ENCODE data around the gene C9orf152.
A peak's percentile ranks its signal among the peaks of the same experiment; 100 is the strongest.

The C9orf152 gene

DNA sequence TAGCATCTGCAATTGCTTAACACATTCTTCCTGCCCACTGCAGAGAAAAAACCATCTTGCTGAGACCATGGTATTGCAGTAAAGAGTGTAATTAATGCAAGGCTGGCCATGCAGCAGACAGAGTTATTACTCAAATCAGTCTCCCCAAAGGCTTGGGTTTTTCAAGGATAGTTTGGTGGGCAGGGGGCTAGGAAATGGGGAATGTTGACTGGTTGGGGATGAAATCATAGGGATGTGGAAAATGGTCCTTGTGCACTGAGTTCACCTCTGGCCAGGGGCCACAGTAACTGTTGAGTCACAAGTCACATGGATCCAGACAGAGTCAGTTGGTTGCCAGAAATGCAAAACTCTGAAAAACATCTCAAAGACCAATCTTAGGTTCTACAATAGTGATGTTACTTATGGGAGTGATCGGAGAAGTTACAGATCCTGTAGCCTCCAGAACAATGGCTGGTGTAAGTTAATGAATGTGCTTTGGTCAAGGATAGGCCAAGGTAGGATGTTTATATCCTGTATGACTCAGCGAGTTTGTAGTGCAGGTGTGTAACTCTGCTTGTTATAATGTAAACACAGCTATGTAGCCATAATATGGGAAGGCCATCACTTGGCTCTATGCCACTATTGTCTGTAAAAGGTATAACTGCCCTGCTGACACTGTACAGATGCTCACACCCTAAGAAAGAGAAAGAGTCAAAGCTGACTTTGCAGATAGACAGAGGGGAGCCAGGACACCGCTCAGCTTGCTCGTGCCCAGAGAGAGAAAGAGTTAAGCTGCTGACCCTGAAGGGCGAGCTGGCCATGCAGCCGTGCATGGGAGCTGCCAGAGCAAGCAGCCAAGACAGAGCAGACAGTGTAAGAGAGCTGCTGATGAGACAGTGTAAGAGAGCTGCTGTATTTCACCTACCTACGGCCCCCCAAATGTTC, 27.2 kb downstream of the C9orf152 start:
- DNase-seq (ENCODE audit: low read depth) = peak; percentile 55

DNA sequence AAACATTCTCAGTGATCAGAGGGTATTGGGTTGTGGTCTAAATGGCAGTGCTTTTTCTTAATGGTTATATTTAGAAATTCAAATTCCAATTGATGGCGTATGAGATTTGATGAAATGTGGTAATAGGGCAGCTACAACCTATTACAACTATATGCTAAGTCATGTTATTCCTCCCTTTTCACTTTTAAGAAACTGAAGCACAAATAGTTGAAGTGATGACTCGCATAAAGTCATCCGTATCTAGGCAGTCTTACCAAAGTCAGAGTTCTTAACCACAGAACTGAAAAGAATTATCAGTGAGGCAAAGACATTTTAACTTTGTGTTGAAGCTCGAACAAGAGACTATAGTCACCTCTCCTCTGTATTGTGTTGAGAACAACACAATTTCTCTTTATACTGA, 28.2 kb downstream of the C9orf152 start:
- peak; percentile 60 for DNase-seq (ENCODE audit: low read depth)

DNA sequence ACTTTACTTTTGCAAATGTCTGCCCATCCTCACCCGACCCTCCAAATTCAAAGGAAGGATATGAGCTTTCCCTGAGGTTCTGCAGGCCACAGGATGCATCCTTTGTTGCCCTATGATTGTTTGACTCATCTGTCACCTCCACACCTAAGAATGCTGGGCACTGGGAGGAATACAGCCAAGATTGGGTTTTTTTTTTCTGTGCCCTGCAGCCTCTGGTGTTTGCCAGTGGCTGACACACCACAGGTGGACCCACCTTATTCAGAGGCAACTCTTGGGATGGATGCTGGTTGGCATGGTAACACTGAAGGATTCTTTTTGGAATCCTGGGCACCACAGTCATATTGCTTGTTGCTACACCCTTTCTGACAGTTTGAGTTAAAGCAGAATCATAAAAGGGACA, 29.7 kb downstream of the C9orf152 start:
- DNase-seq (ENCODE audit: low read depth) = no peak

DNA sequence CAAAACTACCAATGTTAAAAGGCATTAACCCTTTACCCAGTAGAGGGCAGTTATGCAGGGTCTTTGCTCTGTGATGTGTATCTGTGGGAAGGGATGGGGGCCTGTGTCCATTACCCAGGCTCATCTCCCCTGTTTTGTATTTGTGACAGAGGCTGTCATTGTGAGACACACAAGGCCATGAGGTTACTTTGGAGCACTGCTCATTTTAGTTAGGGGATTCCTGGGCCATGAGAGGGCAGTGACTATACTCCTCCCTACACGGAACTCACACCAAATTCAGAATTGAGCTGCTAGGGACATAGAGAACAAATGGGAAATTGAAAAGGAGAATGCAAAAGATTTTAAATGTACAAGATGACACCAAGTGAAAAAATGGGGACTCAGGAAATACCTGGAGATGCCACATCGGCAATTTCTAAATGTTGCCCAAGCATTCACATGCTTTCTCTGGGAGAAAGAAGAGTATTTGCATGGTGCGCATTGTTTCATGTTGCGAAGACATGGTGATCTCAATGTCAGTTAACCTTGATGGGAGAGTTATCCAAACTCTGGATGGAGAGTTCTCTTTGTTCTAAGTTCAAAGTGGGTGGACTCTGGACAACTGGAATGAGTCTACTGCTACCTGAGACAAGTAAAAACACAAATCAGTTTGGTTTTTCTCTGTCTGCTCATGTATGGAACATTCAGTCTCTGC, 32.5 kb downstream of the C9orf152 start:
- peak; percentile 45 for DNase-seq (ENCODE audit: low read depth)

DNA sequence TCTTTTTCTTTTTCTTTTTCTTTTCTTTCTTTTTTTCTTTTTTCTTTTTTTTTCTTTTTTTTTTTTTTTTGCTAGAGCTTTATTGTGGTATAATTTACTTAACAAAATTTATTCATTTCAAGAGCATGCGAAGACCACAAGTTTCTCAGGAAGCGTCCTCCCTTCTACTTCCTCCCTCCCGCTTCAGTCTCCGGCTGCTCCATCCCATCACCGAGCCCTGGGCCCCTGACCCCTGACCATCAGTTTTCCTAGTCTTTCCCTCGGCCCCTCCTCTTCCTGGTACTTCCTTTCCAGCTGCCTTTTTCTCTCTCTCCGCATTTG, 34.7 kb downstream of the C9orf152 start:
- DNase-seq (ENCODE audit: low read depth) = no peak

DNA sequence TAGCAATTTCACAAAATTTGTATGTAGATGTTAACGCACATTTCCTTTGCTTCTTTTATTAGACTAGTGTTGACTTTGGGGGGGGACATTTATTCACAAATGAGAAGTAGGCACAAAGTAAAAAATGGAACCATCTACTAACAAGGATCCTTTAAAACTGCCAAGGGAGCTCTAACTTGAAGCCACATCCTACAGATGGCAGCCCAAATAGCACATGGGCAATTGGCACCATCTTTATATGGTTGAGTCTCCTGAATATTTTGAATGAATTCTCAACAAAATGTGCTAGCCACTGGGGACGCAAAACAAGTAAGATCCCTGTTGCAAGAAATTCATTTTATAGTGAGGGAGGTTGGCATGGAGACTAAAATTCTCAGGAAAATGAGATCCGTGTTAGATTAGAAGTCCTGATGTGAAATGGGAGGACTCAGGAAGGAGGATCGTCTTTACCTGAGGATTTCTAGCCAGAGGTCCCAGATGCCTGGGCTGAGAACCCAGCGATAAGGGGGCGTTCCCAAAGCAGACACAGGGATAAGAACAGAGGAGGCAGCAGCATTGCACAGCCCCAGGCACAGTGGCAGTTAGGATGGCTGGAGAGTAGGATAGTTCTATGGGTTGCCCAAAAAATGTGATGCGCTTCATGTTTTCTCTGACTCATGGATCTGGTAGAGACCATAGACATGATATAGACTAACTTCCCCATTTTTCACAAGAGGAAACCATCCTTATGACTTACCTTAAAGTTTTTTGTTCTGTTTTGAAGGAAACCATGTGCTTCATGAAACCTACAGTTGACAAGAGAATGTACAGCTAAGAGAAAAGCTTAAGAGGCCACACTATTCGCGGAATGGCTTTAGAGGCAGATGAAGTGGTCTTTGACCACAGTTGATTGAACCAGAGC, 37.4 kb downstream of the C9orf152 start:
- DNase-seq (ENCODE audit: low read depth) = no peak

DNA sequence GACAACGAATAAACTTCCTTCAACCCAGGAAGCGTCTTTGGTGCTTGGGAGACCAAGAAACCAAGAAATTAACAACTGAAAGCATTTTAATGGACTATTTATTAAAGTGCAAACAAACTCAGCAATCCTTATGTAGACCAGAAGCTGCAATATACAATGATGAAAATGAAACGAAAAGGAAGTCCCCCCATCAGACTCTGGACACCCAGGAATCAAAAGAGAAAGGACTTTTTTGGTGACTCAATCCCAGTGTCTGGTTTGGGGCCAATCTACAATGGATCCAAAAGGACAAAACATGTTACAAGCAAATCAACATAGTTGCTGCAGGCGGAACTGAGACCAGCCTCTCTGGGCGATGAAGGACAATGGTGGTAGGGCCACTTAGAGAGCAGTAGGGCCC, 39.5 kb downstream of the C9orf152 start:
- no peak for DNase-seq (ENCODE audit: low read depth)

DNA sequence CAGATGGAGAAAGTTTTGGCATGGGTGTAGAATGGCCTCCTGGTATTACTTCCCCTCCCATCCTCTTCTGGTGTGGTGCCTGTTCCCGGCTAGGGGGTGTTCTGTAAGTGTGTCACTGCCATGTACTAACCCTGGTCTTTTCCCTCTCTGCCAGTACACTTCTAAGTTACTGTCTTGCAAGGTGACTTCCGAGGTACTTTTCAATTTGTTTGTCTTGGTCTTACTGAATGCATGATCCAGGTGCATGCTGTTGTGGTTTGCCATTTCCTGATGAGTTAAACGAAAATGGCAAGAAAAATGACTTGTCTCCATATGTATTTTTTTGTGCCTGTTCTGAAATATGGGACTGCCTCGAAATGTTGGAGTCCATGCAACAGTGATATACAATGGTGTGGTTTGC, 46.0 kb downstream of the C9orf152 start:
- DNase-seq (ENCODE audit: low read depth) = no peak

DNA sequence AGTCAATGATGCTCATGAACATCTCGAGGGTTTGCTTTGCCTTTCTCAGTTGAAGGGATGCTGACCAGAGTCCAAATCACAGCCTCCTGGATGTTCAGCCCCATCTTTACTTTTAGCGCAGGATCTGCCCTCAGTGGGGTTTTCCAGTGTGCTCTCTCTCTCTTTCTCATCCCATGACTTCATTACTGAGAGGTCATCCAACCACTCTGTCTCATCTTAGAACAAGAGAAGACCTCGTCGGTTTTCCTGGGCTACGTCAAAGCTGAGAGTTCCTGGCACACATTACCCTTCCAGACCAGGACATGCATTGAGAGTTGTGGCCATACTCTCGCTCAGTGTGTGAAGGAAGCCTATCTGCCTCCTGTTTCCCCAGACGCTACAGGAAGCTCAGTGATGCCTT, 47.3 kb downstream of the C9orf152 start:
- no peak for DNase-seq (ENCODE audit: low read depth)

DNA sequence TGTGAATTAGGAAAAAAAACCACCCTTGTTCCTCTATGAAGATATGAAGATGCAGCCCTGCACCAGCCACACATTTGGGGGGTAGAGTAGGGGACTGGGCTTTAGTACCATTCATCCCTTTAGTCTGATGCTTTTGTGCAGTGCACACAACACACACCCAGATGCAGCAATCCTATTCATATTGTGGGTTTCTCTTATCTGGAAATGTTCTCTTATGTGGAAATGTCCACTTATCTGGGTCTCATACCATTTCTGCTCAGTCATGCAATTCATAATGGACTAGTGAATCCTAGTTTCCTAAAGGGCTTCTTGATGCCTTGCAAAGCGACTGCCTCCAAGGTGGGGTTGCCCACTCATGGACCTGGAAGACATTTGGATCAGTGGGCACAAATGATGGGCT, 47.8 kb downstream of the C9orf152 start:
- DNase-seq (ENCODE audit: low read depth) = no peak

DNA sequence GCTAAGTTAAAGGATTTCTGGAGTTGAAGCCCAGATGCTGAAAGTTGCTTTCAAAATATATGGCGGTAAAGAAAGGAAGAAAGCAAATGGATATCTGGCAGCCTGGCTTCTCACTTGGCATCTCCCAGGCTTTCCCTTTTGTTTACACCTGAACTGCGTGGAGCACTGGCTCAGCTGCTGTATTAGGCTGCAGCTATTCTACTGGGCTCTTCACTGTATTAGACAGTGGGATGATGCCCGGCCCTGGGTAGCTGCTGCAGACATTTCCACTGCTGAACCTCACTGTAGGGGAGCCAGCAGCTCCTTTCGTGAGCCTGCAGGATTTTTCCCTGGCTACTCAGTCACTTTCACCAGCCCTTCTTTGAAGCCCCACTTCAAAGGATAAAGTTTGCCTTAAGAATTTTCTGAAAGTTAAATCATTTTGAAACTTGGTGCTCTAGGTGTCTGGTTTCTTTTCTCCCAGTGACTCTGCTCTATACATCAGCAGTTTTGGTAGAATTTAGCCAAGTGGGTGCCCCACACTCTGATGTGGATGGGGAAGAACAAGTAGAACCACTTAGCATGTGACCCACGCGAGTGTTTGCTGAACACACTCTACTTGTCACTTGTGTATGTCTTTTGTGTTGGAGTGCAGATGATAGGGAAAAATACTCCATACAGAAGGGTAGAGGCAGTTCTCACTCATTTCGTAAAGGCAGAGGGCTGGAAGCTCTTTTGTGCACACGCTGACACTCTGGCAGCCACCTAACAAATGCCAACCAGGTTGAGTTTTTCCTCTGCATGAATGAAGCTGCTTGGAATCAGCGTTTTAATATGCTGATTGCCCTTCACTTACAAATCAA, 49.9 kb downstream of the C9orf152 start:
- no peak for DNase-seq (ENCODE audit: low read depth)

DNA sequence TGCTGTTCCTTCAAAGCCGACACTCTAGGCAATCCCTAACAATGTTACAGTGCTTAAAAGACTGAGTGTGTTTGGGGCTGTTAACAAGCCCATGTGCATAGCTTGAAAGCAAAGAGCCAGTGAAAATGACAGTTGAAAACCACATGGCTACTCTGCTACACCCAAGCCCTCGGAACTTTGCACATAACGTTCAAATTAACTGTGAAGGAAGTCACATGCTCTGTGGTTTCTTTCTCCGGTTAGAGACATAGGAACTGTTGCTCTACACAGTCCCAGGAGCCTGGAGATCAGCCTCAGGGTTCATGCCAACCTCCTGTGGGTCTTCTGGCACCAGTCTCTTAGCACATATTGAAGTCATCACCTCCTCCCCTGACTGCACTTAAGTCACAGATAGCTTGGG, 51.1 kb downstream of the C9orf152 start:
- peak; percentile 45 for DNase-seq (ENCODE audit: low read depth)

DNA sequence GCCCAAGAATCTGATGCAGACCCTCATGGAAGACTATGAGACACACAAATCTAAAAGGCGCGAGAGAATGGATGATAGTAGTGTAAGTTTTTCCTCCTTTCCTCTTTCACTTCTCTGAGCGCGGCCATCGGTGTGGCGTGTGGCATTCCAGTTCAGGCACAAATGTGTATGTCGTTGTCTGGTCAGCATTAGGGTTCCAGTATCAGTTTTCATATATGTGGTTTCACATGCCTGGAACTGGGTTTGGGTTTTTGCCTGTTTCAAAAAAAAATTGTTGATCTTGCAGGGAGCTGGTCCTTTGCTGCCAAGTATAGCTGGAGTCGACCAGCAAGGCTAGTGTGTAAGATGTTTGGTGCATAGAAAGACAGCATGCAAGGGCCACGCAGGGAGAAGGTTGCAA, 51.5 kb downstream of the C9orf152 start:
- DNase-seq (ENCODE audit: low read depth) = no peak

DNA sequence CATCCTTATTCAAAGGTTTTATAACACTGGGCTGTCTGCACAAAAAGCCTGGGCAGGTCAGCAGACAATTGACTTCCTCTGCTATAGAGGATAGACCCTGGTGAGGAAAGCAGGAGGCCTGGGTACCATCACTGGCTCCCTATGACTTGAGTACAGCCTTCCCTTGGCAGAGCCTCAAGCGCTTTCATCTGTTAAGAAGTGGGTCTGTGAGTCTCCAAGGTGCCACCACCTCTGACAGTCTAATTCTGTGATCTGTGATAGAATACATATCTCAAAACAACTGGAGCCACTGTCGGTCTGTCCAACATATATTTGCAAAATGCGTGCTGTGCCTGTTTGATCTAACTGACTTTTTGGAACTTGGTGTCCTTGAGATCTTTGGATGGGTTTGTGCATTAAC, 52.2 kb downstream of the C9orf152 start:
- no peak for DNase-seq (ENCODE audit: low read depth)

DNA sequence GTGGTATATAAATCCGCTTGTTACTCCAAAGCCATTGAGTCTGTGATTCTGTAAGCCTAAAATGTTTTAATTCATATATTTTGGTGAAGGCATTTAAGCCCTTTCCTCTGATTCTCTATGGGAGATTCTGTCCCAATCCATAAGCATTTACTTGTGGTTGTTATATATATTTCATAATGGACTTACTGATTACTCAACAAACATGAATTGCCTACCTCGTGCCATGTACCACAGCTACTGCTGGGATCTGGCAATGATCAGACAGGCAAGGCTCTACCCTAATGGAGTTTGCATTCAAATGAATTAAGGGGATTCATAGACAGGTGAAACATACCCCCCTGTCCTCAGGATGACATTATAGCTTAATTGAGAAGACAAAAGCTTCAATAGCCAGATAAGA, 54.5 kb downstream of the C9orf152 start:
- DNase-seq (ENCODE audit: low read depth) = no peak

DNA sequence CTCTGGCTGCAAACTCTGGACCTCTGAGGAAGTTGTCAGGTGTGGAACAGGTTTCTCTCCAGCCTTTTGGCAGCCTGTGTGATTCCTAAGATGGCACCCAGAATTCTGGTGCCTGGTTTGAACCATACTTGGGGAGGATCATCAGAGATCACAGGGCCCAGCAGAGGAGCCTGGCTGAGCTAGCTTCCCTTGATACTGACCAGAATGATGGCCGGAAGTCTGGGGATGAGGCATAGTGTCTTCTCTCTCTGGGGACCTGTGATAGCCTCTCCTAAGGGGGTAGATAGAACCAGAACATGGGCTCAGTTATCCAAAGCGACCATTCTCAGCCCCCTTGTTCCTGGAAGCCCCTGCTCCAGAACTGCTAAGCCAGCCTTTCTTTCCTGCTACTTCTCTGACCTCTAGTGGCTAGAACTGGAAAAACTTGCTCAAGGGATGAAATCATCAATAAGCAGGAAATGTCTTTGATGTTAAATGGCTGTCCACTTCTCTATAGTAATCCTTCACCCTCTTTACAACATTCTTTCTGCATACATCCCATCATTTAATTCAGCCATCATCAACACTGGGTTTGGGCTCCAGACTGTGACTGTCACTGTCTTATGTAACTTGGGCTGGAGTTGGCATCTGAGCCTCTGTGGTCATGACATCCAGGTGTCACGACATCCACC, 55.1 kb downstream of the C9orf152 start:
- DNase-seq (ENCODE audit: low read depth) = peak; percentile 78
